Activated CD4-positive, alpha-beta T cell treated with anti-CD3 and anti-CD28 coated beads, Interleukin-2, Interleukin-4, amounts not matched to agents 100 ng/mL and 50 ng/mL, durations not matched to agents 16 hours and 8 hours (primary cell): ENCODE measurements around the gene TNFRSF12A.
A peak's percentile ranks its signal among the peaks of the same experiment; 100 is the strongest.

Experiments
- DNase-seq: peaks from one replicate; pipeline ENCODE4 v3.0.0-alpha.2; 2020; ENCODE audit warnings: low spot score

Gene TNFRSF12A

DNA sequence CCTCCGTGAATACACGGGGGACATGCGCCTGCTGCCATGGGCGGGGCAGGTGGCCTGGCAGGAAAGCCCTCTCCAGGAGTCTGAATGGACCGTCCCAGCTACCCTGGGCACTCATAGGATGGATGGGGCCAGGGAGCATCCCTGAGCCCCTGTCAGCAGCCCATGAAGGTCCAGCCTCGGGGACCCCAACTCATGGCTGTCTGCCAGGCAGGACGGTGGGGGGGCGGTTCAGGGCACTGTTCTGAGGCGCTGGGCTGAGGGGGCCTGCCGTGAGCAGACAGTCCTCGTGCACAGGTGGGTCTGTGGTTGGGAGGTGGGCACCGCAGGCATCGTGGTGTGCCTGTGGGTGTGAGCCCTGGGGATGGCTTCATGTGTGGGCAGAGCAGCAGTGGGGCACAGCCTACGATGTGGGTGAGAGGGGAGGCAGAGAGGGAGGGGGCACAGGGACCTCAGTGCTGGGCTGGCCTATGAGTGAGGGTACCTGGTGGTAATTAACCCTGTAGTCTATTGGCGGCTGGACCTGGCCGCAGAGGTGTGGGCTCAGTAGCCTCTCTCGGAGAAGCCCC, 33.5 kb upstream of the TNFRSF12A start:
- DNase-seq: no peak

DNA sequence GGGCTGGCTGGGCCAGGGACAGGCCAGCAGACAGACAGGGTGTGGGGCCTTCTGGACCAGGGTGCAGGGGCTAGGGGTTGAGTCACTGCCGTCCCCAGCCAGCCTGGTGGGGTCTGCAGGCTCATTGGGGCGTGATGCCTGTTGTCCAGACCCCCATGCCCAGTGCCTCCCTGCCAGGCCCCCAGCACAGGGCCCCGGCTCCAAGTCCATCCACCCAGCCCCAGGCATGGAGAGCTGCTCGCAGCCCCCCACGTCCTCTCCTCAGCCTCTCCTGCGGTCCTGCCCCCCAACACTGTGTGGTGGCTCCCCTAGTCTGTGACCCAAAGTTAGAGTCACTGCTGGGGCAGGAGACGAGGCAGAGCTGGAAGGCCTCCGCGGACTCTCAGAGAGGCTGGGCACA, 32.9 kb upstream of the TNFRSF12A start:
- DNase-seq: no peak

GRCh38 chr16:2987833-2988232, 32.3 kb upstream of the TNFRSF12A start:
- no peak for DNase-seq

- no peak for DNase-seq
Observed at GRCh38 chr16:2988590-2989099, 31.5 kb upstream of the TNFRSF12A start.

DNA sequence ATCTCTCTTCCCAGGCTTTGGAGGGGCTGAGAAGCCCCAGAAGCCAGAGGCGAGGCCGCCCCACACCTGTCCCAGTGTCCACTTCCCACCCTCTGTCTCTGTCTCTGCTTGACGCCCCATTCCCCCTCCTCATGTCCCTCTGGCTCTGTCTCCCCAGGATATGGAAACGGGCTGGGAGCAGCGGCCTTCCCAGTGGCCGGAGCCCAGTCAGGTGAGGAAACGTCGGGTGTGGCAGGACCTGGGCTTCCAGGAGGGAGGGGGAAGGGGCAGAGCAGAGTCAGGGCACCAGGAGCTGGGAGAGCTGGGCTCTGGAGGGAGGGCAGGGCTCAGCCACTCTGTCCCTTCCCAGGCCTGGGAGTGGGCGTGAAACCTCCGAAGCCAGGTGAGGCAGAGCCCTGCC, 29.3 kb upstream of the TNFRSF12A start:
- DNase-seq: no peak

DNA sequence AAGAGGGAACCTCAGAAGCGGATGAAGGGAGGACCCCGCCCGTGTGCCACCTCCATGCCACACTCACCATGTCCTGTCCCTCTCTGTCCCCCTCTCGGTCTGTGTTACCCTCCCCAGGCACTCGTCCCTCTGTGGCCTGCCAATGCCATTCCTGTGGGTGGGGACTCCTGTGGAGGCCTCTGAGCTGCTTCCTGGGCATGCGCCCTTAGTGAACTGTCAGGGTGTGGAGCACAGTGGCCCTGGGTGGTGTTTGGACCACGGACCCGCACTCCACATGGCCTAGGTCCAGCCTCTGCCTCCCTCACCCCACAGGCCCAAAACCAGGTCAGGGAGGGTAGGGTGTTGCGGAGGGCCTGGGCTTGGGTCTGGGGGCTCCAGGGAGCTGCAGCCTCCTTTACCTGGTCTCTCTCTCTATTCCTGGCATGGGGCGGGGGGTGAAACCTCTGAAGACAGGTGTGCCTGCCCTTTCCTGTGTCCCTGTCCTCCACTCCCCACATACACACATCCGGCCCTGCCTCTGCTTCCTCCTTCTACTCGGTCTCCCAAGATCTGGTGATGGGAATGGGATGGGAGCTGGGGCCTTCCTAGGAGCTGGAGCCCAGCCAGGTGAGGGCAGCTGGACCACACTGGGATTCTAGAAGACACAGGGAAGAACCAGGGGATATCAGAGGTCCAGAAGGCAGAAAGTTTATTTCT, 28.5 kb upstream of the TNFRSF12A start:
- DNase-seq: no peak

DNA sequence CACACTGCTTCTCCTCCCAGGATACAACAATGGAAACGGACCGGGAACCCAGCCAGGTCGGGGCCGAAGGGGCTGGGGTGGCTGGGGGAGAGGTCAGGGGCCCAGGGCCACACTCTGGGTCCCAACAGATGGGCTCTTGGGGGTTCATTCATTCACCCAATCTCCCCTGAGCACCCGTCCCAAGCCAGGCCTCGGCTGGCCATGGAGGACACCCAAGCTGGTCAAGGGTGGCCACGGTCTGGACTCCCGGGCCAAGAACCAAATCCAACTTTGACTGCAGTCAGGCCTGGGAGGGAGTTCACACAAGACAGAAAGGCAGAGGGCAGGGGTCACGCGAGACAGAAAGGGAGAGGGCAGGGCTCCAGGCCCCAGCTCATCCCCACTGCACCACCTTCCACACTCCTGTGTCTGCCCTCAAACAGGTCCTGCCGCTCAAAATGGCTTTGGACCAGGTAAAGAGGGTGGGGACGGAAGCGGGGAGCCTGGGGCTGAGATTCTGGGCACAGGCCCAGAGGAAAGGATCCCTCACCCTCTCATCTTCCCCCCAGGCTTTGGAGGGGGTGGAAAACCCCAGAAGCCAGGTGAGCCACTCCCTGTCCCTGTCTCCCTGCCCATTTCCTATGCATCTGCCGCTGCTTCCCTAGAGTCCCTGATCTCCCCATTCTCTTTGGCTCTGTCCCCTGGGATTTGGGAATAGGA, 27.6 kb upstream of the TNFRSF12A start:
- no peak for DNase-seq

GRCh38 chr16:2996298-2996697, 23.9 kb upstream of the TNFRSF12A start:
- DNase-seq: no peak

- no peak for DNase-seq
Observed at GRCh38 chr16:2999929-3000328, 20.2 kb upstream of the TNFRSF12A start.

DNA sequence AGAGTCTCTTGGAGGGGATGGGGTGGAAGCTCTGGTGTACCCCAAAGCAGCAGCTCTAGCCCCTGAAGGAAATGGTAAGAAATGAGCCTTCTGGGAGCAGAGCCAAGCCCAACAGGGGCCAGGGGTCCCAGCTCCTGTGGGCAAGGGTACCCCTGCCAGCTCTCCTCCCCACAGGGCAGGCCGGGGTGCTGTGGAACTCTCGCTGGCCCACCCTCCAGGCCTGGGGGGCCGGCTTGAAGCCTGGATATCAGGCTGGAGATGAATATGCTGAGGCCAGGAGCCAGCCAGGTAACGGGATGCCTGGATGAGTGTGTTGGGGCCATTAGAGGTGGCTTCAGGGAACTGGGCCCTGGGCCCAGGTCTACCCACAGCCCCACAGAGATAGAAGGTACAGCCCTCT, 19.6 kb upstream of the TNFRSF12A start:
- DNase-seq: no peak

DNA sequence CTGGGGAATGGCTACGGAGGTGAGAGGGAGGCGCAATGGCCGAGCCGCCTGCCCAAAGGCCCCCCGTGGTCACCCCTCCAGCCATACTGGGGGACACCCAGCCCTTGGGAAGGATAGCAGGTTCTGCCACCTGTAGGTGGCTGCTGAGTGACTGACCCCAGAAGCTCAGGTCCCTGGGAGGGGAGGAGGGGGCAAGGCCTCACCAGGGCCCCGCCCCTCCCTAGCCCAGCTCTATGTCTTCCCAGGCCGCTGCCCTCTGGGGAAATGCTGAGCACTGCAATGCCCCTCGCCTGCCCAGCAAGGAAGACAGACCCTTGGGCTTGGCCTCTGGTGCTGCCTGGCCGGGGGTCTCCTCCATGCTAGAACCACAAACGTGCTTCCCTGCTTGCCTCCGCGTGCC, 18.9 kb upstream of the TNFRSF12A start:
- DNase-seq: no peak

- peak; percentile 99 for DNase-seq
Observed at GRCh38 chr16:3003582-3004270, 16.4 kb upstream of the TNFRSF12A start.

DNA sequence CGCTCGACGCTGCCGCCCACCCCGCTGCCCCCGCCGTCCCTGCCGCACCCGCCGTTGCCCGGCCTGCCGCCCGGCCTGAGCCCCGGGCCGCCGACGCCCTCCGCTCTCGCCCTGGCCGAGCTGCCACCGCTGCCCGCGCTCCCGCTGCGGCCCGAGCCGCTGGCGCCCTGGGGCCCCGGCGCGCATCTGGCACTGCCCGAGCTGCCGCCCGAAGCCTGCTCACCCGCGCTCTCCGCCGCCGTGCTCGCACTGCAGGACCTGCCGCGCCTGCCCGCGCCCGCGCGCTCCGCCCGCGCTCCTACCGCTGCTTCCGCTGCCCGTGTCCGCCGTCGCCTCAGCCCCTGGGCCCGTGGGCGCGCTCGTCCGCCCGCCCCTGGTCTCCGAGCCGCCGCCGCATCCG, 15.8 kb upstream of the TNFRSF12A start:
- DNase-seq: no peak

DNA sequence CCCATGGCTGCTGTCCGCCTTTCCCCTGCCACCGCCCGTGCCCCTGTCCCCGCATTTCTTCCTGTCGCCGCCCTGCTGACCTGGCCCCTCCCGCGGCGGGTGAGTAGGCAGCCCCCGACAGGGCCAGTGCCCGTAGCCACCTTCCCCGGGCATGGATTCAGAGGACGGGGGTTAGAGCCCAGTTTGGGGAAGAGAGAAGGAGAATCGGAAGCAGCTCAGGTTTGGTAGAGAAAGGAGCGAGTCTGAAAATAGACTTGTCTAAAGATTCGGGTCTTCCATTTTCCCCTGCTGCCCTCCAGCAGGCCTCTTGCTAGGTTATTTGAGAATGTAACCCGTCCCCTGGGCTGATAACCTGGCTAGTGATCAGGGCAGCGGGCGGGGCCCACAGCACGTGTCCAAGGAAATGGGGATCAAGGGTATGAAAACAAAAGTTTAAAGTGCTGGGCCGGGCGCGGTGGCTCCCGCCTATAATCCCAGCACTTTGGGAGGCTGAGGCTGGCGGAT, 15.3 kb upstream of the TNFRSF12A start:
- DNase-seq: no peak

DNA sequence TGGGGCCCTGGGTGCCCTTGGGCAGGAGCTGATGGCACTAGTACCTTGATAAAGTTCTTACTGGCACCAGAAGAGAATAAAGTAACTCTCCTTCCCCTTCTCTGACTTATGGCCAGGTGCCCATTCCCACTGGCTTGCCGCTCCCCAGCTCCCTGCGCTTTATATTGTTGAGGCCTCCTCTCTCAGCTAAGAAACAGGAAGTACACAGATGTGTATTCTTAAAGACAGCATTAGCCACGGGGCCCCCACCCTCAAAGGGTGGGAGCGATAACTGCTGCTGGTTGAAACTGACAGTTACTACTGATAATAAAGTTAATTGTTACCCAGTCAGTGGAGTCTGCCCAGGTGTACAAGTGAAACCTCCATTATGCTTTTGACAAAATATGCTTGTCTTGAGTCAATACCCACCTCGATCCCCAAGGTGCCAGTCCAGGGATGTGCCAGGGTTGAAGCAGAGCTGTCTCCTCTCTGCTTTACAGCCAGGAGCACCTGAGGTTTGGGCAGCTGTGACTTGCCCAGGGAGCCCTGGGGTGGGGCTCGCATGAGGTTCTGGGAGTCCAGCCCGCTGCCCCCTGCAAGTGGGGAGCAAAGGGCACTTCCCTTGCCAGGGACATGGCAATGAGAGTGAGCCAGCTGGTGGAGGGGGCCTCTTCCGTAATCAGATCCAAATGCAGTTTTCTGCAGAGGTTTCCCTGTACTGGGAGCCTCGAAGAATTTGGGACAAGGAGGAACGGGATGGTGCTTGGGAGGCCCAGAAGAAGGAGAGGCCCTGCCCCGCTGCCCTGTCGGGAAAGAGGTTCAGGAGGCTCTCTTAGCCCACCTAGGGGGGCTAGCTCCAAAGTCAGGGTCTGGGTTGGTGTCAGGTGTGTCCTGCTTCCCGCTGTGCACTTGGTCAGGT, 12.9 kb upstream of the TNFRSF12A start:
- no peak for DNase-seq

DNA sequence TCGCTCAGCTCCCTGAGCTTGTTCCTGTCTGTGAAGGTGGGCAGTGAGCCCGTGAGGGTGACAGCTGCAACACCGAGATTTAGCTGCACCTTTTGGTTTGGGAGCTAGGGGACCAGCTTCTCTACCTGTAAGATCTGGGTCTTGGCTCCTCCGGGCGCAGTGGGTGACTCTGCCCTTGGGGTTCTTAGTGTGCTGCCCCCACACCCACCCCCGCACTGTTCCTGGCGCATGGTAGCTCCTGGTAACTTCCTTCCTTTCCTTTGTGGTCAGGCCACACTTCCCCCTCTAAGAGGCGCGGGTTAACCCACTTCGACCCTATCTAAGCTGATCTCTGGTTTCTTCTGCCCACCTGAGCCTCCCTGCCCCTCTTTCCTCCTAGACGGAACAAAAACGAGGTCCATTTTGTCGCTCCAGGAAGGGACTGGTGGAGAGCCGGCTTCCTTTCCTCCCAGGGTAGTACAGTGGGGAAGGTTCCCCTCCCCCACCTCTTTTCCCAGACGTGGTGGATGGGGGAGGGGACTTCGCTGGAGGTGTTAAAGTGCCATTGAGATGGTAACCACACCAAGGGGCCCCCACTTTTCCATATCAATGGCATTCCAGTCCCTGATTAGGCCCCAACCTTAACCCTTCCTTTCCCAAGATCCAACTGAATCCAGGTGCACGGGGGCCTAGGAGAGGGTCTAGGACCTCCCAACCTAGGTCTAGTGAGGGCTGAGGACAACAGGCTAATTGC, 12.0 kb upstream of the TNFRSF12A start:
- DNase-seq: no peak

GRCh38 chr16:3008690-3009037, 11.5 kb upstream of the TNFRSF12A start:
- DNase-seq: no peak

DNA sequence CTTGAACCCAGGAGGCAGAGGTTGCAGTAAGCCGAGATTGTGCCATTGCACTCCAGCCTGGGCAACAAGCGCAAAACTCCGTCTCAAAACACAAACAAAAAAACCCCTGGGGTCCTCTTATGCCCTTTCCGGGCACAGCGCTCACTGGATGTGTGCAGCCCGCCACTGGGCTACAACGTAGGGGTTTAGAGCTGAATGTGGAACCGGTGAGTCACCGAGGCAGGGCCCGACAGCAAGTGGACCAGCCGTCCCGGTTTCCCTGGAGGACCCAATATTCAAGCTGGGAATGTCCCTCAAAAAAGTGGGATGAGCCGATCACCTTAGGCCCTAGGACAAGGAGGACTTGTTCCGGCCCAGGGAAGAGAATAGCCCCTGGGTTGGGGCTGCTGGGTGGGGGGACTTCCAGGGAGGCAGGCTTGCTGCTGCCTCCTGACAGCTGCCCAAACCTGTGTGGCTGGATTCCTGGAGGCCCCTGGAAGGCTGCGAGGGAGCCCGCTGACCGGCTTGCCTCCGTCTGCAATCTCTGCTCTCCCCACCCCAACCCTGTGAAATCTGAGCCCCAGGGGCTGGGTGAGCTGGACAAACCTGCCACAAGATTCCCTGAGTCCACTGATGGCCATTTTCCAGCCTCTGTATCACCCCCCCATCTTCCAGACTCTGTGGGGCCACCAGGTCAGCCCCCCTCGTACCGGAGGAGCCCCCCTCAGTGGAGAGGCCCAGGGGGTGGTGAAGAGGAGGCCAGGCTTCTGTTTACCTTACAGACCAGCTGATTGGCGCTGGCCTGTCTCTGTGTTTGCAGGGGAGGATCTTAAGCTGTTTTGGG, 10.4 kb upstream of the TNFRSF12A start:
- DNase-seq: no peak

- DNase-seq: no peak
Observed at GRCh38 chr16:3010510-3010909, 9.7 kb upstream of the TNFRSF12A start.

DNA sequence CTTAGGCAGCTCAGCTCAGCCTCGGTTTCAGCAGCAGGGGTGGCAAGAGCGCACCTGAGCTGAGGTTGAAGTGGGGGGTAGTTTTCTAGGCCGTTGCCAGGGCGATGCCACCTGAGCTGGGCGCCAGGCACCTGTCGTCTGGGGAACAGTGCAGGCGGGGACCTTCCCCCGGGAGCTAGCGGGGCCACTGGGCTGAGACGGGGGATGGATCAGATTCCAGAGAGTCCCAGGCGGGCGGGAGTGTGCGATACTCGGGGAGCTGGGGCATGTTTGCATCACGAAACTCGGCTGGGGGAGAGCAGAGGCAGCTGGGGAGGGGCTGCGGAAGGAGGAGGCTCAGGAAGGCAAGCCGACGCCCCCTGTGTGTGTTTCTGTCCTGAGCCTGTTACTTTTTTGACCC, 7.9 kb upstream of the TNFRSF12A start:
- no peak for DNase-seq
